ENCODE results near the gene SMYD3. TPM values are rescaled to one million over a fixed set of nuclear protein-coding genes. Genes with fewer than 3 reads are reported as not detected.

The SMYD3 gene
- total and polyA plus RNA-seq, 10 donors = 12.5 to 33.1 (median 21.0) TPM

DNA sequence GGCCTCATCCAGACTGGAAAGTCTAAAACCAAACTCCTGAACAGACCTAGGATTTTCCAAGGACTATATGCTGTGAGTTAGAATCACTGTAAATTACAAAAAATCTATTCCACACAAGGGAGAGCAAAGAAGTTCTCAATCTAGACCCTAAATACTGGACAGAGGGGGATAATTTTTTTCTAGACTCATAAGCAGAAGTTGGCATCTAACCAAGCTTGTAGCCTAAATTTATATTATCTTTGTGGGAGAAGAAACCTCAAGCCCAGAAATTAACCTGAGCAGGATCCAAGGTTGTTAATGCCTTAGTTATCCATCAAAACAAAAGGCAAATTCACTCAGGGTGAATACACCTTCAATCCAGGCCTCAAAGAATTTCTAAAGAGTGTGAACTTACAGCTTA, 290.2 kb downstream of the SMYD3 start:
- no peaks in the 10 kb centered on the region for H3K27me3 ChIP-seq (replicated peaks in 1 of 7)
- peaks cover 0 to 15% (median 0%) of the 10 kb centered on the region in 6 donors for H3K4me1 ChIP-seq
- TF ChIP-seq POLR2AphosphoS5 (IDR thresholded peaks at IDR 0.05) = no peak
- TF ChIP-seq, protein P1, sequence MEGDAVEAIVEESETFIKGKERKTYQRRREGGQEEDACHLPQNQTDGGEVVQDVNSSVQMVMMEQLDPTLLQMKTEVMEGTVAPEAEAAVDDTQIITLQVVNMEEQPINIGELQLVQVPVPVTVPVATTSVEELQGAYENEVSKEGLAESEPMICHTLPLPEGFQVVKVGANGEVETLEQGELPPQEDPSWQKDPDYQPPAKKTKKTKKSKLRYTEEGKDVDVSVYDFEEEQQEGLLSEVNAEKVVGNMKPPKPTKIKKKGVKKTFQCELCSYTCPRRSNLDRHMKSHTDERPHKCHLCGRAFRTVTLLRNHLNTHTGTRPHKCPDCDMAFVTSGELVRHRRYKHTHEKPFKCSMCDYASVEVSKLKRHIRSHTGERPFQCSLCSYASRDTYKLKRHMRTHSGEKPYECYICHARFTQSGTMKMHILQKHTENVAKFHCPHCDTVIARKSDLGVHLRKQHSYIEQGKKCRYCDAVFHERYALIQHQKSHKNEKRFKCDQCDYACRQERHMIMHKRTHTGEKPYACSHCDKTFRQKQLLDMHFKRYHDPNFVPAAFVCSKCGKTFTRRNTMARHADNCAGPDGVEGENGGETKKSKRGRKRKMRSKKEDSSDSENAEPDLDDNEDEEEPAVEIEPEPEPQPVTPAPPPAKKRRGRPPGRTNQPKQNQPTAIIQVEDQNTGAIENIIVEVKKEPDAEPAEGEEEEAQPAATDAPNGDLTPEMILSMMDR (IDR thresholded peaks at IDR 0.05 in 8 of 11, conservative IDR thresholded peaks at IDR 0.05 in 3 of 11) = no peak
- no peak for TF ChIP-seq POLR2A (IDR thresholded peaks at IDR 0.05)
- no peak overlapping the region for H3K4me3 ChIP-seq
- no peak overlapping the region for H3K27ac ChIP-seq
- H3K9me3 ChIP-seq = peaks cover 0 to 17% (median 12%) of the 10 kb centered on the region in 8 donors
- H3K36me3 ChIP-seq = peaks cover 0 to 6% (median 0%) of the 10 kb centered on the region in 6 donors
- DNase-seq = no peak
- intact Hi-C loops (cut with DNase I; ENCODE audit: low total_unique reads) = no loop called here

DNA sequence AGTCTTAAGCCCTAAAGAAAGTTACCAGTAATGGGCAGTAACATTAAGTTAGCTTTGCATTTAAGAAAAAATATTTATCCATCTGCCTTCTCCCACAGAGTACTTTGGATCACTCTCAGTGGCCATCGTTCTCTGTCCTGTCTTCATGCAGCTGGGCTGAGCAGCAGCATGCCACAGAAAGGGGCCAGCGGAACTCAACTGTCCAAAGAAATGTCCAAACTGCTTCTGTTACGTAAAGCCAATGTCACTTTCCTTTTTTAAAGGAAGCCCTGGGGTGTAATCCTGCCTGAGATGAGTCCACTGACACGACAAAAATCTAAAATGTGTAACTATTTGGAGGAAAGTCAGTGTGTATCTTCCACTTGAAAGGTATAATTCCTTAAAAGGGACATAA, 291.6 kb downstream of the SMYD3 start:
- Histone ChIP-seq H3K4me1 (peaks cover 0 to 15% (median 0%) of the 10 kb centered on the region in 6 donors), H3K27me3 (replicated peaks in 1 of 7) (no peaks in the 10 kb centered on the region), H3K4me3 (no peak overlapping the region), H3K36me3 (peaks cover 0 to 3% (median 0%) of the 10 kb centered on the region in 6 donors), H3K9me3 (peaks cover 0 to 6% (median 2%) of the 10 kb centered on the region in 8 donors), H3K27ac (peak overlapping the region in 3 of 8 donors; percentile 6 to 51 (median 44))
- TF ChIP-seq, protein P1 (IDR thresholded peaks at IDR 0.05 in 8 of 11, conservative IDR thresholded peaks at IDR 0.05 in 3 of 11) = no peak
- intact Hi-C loops (cut with DNase I; ENCODE audit: low total_unique reads) = no loop called here
- 40 to 81% (median 54%) methylated on average over 4 of the region's 4 CpGs for WGBS, 5 donors
- no peak for DNase-seq

DNA sequence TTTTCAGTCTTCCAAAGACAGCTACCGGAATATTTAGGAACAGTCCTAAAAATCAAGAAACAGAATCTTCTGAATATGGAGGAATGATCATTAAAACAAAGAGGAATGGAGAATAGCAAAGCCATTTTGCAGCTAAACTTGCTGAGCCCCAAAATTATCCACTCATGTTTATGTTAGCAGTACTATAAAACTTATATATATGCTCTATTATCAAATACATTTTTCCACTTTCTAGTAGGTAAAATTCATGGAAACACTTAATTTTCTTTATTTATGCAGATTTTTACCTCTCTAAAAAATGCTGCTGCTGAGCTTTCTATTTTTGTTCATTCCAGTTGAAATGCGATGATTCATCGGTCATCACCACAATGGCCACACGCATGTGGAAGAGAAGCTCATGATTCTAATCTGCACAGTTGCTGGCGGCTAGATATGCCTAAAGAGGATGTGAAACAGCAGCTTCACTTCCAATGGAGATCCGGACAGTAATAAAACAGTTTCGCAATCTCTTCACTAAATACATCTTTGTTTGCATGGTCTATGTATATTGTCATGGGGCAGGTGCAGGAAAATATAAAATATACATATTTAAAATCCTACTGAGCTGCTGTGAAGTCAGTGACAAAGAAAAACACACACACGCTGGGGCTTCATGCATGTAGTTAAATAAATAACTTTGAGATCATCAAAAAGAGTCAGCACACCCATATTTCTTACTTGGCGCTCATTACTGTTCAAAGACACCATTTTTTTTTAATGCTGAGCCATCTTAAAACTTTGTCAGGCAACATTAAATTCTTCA, 292.2 kb downstream of the SMYD3 start:
- no peak overlapping the region for H3K4me3 ChIP-seq
- no peaks in the 10 kb centered on the region for H3K36me3 ChIP-seq
- intact Hi-C loops (cut with DNase I; ENCODE audit: low total_unique reads) = no loop called here
- 44 to 69% (median 52%) methylated on average over 9 of the region's 9 CpGs for WGBS, 5 donors
- peaks cover 0 to 15% (median 0%) of the 10 kb centered on the region in 6 donors for H3K4me1 ChIP-seq
- H3K27ac ChIP-seq = peak overlapping the region in 3 of 8 donors; percentile 6 to 51 (median 44)
- H3K27me3 ChIP-seq (replicated peaks in 1 of 7) = no peaks in the 10 kb centered on the region
- H3K9me3 ChIP-seq = peaks cover 0 to under 1% (median 0%) of the 10 kb centered on the region in 8 donors
- TF ChIP-seq POLR2AphosphoS5 (IDR thresholded peaks at IDR 0.05) = peak in 1 of 3 donors; percentile 21
- TF ChIP-seq, protein P1 (IDR thresholded peaks at IDR 0.05 in 8 of 11, conservative IDR thresholded peaks at IDR 0.05 in 3 of 11) = no peak
- no peak for DNase-seq

DNA sequence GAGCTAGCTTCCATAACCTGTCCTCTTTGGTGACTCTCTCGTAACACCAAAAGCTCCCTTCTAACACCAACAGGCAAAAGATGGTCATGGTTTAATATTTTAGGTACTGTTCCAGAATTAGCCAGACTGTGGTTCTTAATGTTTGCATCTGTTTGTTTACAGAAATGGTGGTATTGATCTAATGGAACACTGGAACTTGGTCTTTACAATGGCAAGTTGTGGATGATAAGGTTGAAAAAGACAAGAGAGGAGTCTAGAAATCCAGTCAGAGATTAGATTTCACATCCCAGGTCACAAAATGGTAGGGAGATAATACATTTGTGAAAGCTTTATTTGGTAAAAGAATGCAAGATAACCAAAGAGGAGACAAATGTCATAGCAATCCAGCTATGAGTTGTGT, 293.1 kb downstream of the SMYD3 start:
- no peaks in the 10 kb centered on the region for H3K9me3 ChIP-seq
- no peak overlapping the region for H3K4me3 ChIP-seq
- peaks cover 0 to 15% (median 0%) of the 10 kb centered on the region in 6 donors for H3K4me1 ChIP-seq
- no peaks in the 10 kb centered on the region for H3K27me3 ChIP-seq (replicated peaks in 1 of 7)
- TF ChIP-seq POLR2AphosphoS5 (IDR thresholded peaks at IDR 0.05) (no peak), POLR2A (IDR thresholded peaks at IDR 0.05) (no peak)
- TF ChIP-seq, protein P1 (IDR thresholded peaks at IDR 0.05 in 8 of 11, conservative IDR thresholded peaks at IDR 0.05 in 3 of 11) = no peak
- H3K36me3 ChIP-seq = no peaks in the 10 kb centered on the region
- H3K27ac ChIP-seq = no peak overlapping the region
- no peak for DNase-seq
- WGBS, 5 donors = 94 to 100% (median 97%) methylated on average over 1 of the region's 1 CpG
- intact Hi-C loops (cut with DNase I; ENCODE audit: low total_unique reads) = no loop called here

Data from spleen (tissue), 11 donors.